Neutrophil (primary cell): ENCODE results near the gene NUDT14.

Experiments used
- H3K27ac ChIP-seq: fragments of 200-600 bp; sonication (generic); 2 replicates; pipeline ENCODE4 v1.5.1; 2016; ENCODE audit warnings: mild to moderate bottlenecking, moderate library complexity
- H3K27me3 ChIP-seq: fragments of 200-600 bp; sonication (generic); 2 replicates; pipeline ENCODE4 v1.6.0; 2016; ENCODE audit warnings: mild to moderate bottlenecking
- H3K36me3 ChIP-seq: fragments of 200-600 bp; sonication (generic); 2 replicates; pipeline ENCODE4 v1.5.1; 2017
- H3K4me1 ChIP-seq, 2 experiments: fragments of 200-600 bp in 1 of 2; sonication (generic) in 1 of 2; 1 replicate in 1 of 2; 2 replicates in 1 of 2; pipeline versions ENCODE4 v1.5.1 to v1.6.1; 2013 to 2016; ENCODE audit warnings: low read depth in 1 of 2, low read length in 1 of 2, mild to moderate bottlenecking in 1 of 2, moderate library complexity in 1 of 2; ENCODE audit not compliant: control insufficient read depth in 1 of 2, insufficient read depth in 1 of 2
- H3K4me3 ChIP-seq, 2 experiments: fragments of 200-600 bp in 1 of 2; sonication (generic) in 1 of 2; 1 replicate in 1 of 2; 2 replicates in 1 of 2; pipeline ENCODE4 v1.5.1; 2013 to 2016; ENCODE audit warnings: low read depth in 1 of 2, low read length in 1 of 2, mild to moderate bottlenecking in 1 of 2, moderate library complexity in 1 of 2
- H3K9me3 ChIP-seq: fragments of 200-600 bp; sonication (generic); 2 replicates; pipeline ENCODE4 v1.5.1; 2016
- CTCF ChIP-seq: fragments of 200-600 bp; sonication (generic); IDR thresholded peaks from 2 replicates; pipeline ENCODE4 v1.5.1; 2016; ENCODE audit warnings: antibody characterized with exemption

NUDT14 gene

GRCh38 chr14:105204206-105204930 is 23.3 kb upstream of the NUDT14 start:
- Histone ChIP-seq H3K9me3 (no peaks in the 10 kb centered on the region), H3K4me1 (peaks cover 11 to 16% of the 10 kb centered on the region in 2 experiments), H3K27me3 (peaks cover 61% of the 10 kb centered on the region), H3K36me3 (peaks cover 6% of the 10 kb centered on the region), H3K27ac (no peak overlapping the region), H3K4me3 (no peak overlapping the region)
- TF ChIP-seq CTCF: no peak

GRCh38 chr14:105203701-105204100 is 22.6 kb upstream of the NUDT14 start:
- H3K9me3 ChIP-seq: no peaks in the 10 kb centered on the region
- H3K4me1 ChIP-seq: peaks cover 11 to 16% of the 10 kb centered on the region in 2 experiments
- H3K27me3 ChIP-seq: peaks cover 68% of the 10 kb centered on the region
- no peak overlapping the region for H3K27ac ChIP-seq
- no peaks in the 10 kb centered on the region for H3K36me3 ChIP-seq
- no peak overlapping the region for H3K4me3 ChIP-seq
- no peak for TF ChIP-seq CTCF

- no peaks in the 10 kb centered on the region for H3K36me3 ChIP-seq
- H3K27ac ChIP-seq: no peak overlapping the region
- H3K4me1 ChIP-seq: peaks cover 11 to 16% of the 10 kb centered on the region in 2 experiments
- peaks cover 74% of the 10 kb centered on the region for H3K27me3 ChIP-seq
- no peaks in the 10 kb centered on the region for H3K9me3 ChIP-seq
- peak; percentile 82 for TF ChIP-seq CTCF
- no peak overlapping the region for H3K4me3 ChIP-seq
These were observed 22.0 kb upstream of the NUDT14 start for GRCh38 chr14:105203057-105203531.

GRCh38 chr14:105201925-105202513 is 20.9 kb upstream of the NUDT14 start:
- peaks cover 11 to 16% of the 10 kb centered on the region in 2 experiments for H3K4me1 ChIP-seq
- no peaks in the 10 kb centered on the region for H3K36me3 ChIP-seq
- peaks cover 84% of the 10 kb centered on the region for H3K27me3 ChIP-seq
- TF ChIP-seq CTCF: no peak
- H3K9me3 ChIP-seq: no peaks in the 10 kb centered on the region
- peak overlapping the region in 1 of 2 experiments; percentile 2 for H3K4me3 ChIP-seq
- no peak overlapping the region for H3K27ac ChIP-seq

- H3K4me3 ChIP-seq: peak overlapping the region in 1 of 2 experiments; percentile 2
- no peaks in the 10 kb centered on the region for H3K36me3 ChIP-seq
- no peaks in the 10 kb centered on the region for H3K9me3 ChIP-seq
- peaks cover 11 to 16% of the 10 kb centered on the region in 2 experiments for H3K4me1 ChIP-seq
- TF ChIP-seq CTCF: no peak
- H3K27me3 ChIP-seq: peaks cover 91% of the 10 kb centered on the region
- no peak overlapping the region for H3K27ac ChIP-seq
These were observed 20.2 kb upstream of the NUDT14 start for GRCh38 chr14:105201156-105201924.
